Glomerular visceral epithelial cell (primary cell): ENCODE measurements around the gene GLRX5.

ENCODE experiments used
- DNase-seq: peaks from one replicate; pipeline ENCODE4 v3.0.0-alpha.2; 2016; ENCODE audit errors: extremely low spot score

The GLRX5 gene

GRCh38 chr14:95516554-95517181 is 18.2 kb upstream of the GLRX5 start, which contains the start of gene SYNE3:
Gene SYNE3, minus strand, starts transcription at chr14:95516650. Its CDS starts 40,829 bp downstream, at chr14:95475821.
- DNase-seq, result no peak

DNA sequence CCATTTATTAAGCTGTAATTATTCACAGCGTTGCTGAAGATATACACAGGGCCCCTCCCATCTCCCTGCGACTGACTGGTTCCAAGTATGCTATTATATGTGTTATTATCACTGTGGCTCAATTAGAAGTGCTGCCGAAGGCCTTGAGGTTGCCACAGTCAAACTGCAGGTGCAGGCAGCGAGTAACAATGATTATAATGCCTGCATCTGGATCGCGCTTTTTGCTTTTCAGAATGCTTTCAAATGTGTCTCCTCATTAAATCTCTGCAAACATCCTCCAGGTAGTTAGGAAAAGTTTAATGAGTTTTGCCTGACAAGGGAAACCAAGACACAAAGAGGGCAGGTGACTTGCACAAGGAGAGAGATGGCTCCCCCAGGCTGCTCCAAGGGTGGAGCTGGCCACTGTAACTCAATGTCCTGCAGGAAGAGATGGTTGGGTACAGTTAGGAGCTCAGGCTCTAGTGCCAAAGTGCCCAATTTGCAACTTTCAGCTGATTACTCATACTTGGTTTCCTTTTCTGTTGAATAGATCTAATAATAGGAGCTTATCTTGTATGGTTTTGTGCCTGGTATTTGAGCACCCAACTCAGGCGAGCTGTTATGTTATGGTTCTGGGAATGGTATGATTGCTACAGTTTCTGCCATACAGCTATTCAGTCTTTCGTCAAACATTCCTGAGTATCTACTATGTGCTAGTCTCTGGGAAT is 16.7 kb upstream of the GLRX5 start:
- DNase-seq, result no peak

- no peak for DNase-seq
These were observed 15.2 kb upstream of the GLRX5 start for GRCh38 chr14:95519699-95520098.

DNA sequence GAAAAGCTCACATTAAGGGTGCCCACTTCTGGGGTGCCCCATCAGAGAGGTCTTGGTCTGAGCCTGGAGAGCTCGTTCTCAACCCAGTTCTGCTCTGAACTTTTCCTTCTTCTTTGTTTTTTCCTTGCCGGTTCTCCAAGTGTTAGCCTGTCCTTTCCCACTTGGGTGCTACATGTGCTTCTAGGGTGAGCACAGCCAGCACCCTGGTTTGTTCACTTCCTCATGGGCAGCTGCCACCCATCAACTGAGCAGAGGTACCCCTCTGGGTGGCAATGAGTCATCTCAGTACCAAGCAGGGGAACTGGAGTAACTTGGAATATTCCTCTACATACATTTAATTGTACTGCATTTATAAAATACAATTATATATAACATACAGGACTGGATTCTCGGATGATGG is 14.5 kb upstream of the GLRX5 start:
- no peak for DNase-seq

- DNase-seq, result no peak
These were observed 13.8 kb upstream of the GLRX5 start for GRCh38 chr14:95521001-95521400.

GRCh38 chr14:95522116-95522515 is 12.7 kb upstream of the GLRX5 start:
- DNase-seq, result no peak

- DNase-seq, result no peak
These were observed 12.3 kb upstream of the GLRX5 start for GRCh38 chr14:95522556-95522955.

GRCh38 chr14:95523051-95523814 is 11.6 kb upstream of the GLRX5 start:
- DNase-seq, result no peak

GRCh38 chr14:95523815-95524448 is 10.9 kb upstream of the GLRX5 start:
- peak; percentile 13 for DNase-seq

DNA sequence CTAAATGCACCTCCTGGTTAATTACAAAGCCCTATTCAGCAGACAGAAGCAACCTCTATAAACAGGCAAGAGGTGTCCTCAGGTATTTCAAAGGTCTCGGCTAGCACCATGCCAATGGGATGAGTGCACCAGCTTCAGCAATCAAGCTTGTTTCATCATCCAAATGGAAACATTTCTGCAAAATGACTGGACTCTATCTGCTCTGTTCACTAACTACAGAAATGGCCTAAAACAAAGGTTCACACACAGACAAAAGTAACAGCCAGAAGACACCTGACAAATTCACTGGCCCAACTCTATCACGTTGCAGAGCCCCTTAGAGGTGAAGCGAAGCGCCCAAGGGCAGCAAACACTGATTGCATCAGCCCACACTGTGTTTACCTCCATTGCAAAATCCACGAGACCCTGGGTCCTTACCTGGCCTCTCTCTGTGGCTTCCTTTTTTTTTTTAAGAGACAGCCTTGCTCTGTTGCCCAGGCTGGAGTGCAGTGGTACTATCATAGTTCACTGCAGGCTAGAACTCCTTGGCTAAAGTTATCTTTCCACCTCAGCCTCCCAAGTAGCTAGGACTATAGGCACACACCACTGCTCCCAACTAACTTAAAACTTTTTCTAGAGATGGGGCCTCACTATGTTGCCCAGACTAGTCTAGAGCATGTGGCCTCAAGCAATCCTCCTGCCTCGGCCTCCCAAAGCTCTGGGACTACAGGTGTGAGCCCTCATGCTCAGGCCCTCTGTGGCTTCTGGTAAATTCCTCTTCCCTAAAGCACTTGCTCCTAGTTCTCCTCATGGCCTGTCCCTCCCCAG is 9.9 kb upstream of the GLRX5 start:
- no peak for DNase-seq

- DNase-seq, result no peak
These were observed 8.9 kb upstream of the GLRX5 start for GRCh38 chr14:95525999-95526398.

DNA sequence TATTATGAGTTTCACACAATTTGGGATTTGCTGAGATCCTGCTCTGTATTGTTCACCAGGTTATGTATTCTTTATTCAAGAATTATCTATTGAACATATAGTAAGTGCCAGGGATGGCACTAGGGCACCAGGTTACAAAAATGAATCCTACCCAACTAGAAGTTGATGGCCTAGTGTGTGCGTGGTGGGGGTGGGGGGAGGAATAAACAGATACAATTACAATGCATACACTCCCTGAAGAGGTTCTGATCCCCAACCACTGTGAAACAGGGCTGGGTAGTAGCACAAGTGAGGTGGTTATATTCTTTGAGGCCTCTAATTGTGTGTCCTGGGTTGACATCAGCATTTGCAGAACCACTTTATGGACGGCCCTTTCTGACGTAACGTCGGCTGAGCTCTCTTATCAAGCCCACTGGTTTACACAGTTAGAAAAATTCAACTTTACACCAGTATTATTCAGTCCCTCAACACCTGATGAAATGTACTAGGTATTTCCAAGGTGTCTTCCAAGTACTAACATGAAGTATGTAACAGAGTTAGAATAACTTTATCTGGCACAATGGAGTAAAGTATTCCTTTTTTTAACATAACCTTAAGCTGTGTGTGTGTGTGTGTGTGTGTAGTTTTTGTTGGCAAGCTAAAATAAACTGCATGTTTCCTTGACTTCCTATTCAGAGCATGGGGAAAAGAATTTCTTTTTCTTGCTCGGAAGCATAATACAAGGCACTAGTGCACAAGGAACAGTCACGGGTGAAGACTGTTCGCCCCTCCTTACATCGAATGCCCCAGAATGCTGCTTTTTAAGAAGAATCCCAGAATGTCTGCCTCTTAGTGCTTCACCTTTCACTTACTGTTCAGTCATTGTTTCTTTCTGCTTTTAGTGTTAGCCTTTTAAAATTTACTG is 8.1 kb upstream of the GLRX5 start:
- DNase-seq, result no peak

DNA sequence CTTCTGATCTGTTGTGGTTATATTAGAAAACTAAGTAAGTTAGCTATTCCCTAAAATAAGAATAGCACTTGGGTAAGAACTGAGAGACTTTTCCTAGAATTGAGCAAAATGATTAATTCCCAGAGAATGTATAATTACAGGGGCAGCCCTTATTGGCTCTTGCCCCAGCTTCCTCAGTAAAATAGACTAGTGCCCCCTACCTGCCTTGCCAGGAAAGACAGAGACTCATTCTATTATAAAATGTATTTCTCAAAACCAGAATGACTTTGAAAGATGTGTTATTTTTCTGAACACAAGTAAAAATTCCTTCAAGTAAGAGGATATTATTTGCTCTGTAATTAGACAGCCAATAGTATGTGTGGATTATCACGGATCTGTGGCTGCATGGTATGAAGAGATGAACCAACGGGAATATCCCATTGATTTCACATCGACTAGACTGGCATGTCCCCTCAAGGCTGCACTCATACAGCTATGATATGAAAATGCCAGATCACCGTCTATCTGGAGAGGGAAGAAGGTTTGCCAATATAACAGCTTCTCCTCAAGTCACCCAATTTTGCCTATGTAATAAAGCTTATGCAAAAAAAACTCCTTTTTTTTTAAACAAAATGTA is 7.4 kb upstream of the GLRX5 start:
- DNase-seq, result peak; percentile 41

DNA sequence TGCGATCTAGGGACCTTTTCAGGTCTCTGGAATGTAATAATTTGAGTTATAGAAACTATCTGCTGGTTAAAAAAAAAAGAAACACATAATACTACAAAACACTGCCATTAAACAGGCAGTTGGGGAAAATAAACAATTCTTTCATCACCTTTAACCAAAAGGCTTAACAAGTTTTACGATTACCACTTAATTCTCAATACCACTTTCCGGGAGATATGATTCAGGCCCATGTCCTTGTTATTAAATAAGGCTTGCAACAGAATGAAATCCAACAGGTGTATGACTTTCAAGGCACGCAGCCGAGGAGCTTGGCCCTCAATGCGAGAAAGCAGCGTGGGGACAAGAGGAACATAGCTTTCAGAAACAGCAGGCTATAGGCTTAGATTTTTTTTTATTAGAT is 5.6 kb upstream of the GLRX5 start:
- no peak for DNase-seq

DNA sequence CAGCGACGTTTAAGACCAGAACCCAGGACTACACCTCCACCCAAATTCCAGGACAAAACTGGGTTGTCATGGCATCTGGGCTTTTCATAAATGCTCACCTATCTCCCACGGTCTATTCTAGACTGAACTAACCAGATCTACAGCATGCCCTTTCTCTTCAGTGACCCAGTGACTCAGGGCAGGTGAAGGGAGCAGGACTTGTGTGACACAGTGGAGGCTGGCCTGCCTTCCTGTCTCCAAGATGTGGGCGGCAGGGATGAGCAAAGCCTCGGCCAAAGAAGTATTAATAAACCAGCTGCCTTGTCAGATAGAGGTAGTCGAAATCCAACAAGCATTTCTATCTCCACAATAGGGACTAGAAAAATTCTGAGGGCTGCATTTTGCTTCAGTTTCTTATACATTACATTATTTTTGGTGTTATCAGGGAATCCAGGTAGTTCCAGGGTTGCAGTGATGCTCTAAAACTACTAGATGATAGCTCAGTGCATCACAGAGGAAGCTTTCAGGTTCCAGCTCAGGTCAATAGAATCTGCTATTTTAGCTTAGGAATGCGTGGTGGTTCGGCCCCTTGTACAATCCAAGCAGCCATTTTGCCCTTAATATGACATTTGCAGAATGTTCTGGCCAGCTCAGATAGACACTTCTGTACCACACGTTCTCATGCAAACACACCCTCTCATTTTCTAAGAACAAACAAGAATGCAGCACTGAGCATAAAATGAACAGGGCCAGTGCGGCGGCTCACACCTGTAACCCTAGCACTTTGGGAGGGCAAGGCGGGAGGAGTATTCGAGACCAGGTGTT is 4.2 kb upstream of the GLRX5 start:
- no peak for DNase-seq

DNA sequence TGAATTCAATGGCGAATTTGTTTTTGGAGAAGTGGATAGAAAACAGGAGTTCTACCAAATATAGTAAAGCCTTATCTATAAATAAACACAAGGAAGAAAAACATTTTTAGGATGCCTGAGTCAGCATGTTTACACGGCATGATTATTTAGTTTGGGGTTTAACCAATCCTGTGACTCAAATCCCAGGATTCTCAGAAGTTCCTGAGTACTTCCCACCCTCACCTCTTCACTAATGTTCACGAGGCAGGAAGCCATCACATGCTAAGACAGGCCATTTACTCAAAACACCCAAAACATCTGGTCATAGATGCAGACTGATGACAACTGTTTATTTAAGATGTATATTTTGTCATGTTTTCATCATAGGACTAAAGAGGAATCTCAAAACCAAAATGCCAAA is 3.4 kb upstream of the GLRX5 start:
- DNase-seq, result no peak

DNA sequence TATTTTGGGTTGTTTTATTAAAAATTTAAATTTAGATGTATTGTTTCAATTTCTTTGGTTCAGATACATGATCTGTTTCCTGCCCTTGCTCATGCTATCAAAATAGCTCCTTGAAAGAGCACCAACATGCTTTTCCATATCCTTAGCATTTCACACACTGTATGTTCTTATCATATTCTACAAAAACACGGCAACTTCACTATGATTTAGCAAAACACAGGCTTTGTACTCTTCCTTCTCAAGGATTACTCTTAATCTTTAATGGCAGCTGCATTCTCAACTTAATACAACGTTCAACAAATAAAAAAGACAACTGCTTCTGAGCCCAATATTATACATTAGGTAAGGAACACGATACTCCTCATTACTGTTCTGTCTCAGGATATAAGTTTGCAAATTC is 2.9 kb upstream of the GLRX5 start:
- DNase-seq, result no peak

- DNase-seq, result peak; percentile 38
These were observed 1.4 kb upstream of the GLRX5 start for GRCh38 chr14:95533391-95533821.

- DNase-seq, result peak; percentile 11
These were observed 1.0 kb upstream of the GLRX5 start for GRCh38 chr14:95533822-95534221.
